Measurements from ENCODE around the gene FAM107B. TPM values are rescaled to one million over a fixed set of nuclear protein-coding genes. Genes with fewer than 3 reads are reported as not detected.
A peak's percentile ranks its signal among the peaks of the same experiment; 100 is the strongest.

Gene FAM107B
- total and polyA plus RNA-seq, 2 experiments from 2014 or later = 3.4 to 5.2 TPM

DNA sequence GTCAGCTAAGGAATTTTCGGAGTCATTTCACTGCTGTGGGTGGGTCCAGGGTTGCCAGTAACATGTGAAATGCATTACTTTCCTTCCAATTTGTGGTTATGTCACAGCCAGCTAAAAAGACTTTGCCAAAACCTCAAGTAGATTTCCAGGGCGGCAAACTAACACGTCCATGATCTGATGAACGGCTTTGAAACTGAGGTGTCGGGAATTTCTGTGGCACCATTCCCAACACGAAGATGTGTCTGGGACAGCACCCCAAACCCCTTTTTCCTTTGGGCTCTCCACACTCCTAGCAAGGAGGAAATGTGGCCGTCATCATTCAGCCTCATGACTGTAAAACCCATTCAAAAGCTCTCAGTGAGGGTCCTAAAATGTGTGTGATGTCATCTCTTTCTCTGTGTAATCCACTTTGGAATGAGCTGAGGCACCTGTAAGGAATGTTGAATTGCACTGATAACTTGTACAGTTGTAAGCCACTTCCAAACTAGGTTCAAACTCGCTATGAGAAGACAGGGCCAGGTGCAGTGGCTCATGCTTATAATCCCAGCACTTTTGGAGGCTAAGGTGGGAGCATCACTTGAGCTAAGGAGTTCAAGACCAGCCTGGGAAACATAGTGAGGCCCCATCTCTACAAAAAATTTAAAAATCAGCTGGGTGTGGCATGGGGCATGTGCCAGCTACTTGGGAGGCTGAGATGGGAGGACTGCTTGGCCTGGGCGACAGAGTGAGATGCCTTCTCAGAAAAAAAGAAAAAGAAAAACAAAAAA, 297.9 kb downstream of the FAM107B start:
- peak overlapping the region; percentile 8 for H3K4me2 ChIP-seq (ENCODE audit: unreplicated experiment)

DNA sequence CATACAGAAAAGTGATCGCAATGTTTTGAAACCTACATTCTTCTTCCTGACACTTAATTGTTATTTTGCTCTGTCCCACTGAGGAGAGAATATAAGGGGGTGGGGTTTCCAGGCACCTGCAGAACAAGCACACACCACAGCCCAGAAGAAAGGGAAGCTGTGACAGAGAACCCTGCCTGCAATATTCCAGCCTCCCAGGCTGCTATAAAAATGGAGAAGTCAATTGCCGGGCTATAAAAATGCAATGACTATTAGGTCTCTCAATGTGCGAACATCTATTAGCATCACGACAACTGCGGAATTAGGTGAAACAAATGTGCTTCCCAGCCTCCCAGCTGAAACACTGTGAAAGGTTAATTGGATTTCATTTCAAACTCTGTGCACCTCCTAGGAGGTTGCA, 298.7 kb downstream of the FAM107B start:
- no peak for TF ChIP-seq EZH2phosphoT487 (IDR thresholded peaks at IDR 0.05; ENCODE audit: insufficient read depth, low read depth)
- Histone ChIP-seq H3K4me3 (peak overlapping the region; percentile 3; the same call in 1 of the 2 replicates), H3K36me3 (ENCODE audit: low read depth) (no peaks in the 10 kb centered on the region), H3K9ac (no peak overlapping the region), H3K4me1 (ENCODE audit: insufficient read depth) (peaks cover 12% of the 10 kb centered on the region), H2AFZ (no peak overlapping the region), H3K9me2 (ENCODE audit: insufficient read depth) (no peaks in the 10 kb centered on the region), H3K9me3 (ENCODE audit: low read depth) (no peaks in the 10 kb centered on the region), H3F3A (ENCODE audit: insufficient read depth) (peaks cover 14% of the 10 kb centered on the region; the same call in 1 of the 2 replicates), H3K27ac (no peak overlapping the region), H3K27me3 (replicated peaks; ENCODE audit: insufficient read depth) (peaks cover 49% of the 10 kb centered on the region), H3K4me2 (ENCODE audit: unreplicated experiment) (no peak overlapping the region), H3K79me2 (ENCODE audit: insufficient read depth) (no peaks in the 10 kb centered on the region), H4K20me1 (ENCODE audit: insufficient read depth) (no peaks in the 10 kb centered on the region)
- 88 to 90% methylated on average over 5 of the region's 5 CpGs for WGBS, 2 experiments (ENCODE audit: low coverage in 1 of 2, low lambda C conversion rate in 2 of 2, missing lambda C conversion rate in 2 of 2)
- no peak for DNase-seq
- in situ Hi-C loops (cut with MboI) = loop anchor here (10.0 kb wide), 2 partner anchors 281 to 681 kb away; no protein-coding TSS in a partner anchor

More for the DNA sequence above, 297.9 kb downstream of the FAM107B start:
- no peak overlapping the region for H3K9ac ChIP-seq
- in situ Hi-C loops (cut with MboI) = loop anchor here (10.0 kb wide), 2 partner anchors 282 to 682 kb away; no protein-coding TSS in a partner anchor
- H3K9me2 ChIP-seq (ENCODE audit: insufficient read depth) = no peaks in the 10 kb centered on the region
- H3K9me3 ChIP-seq (ENCODE audit: low read depth) = no peaks in the 10 kb centered on the region
- no peak overlapping the region for H3K27ac ChIP-seq
- no peaks in the 10 kb centered on the region for H3K36me3 ChIP-seq (ENCODE audit: low read depth)
- peaks cover 48% of the 10 kb centered on the region for H3K27me3 ChIP-seq (replicated peaks; ENCODE audit: insufficient read depth)
- H3F3A ChIP-seq (ENCODE audit: insufficient read depth) = peaks cover 14% of the 10 kb centered on the region; the same call in 1 of the 2 replicates
- H3K4me1 ChIP-seq (ENCODE audit: insufficient read depth) = peaks cover 12% of the 10 kb centered on the region
- WGBS, 2 experiments (ENCODE audit: low coverage in 1 of 2, low lambda C conversion rate in 2 of 2, missing lambda C conversion rate in 2 of 2) = 3 to 4% methylated on average over 9 of the region's 9 CpGs
- no peaks in the 10 kb centered on the region for H4K20me1 ChIP-seq (ENCODE audit: insufficient read depth)
- H3K79me2 ChIP-seq (ENCODE audit: insufficient read depth) = no peaks in the 10 kb centered on the region
- peak overlapping the region; percentile 3; the same call in 1 of the 2 replicates for H3K4me3 ChIP-seq
- no peak overlapping the region for H2AFZ ChIP-seq
- peak; percentile 77 for DNase-seq
- TF ChIP-seq EZH2 (IDR thresholded peaks at IDR 0.05; ENCODE audit: insufficient read depth, poor library complexity, severe bottlenecking) = no peak

DNA sequence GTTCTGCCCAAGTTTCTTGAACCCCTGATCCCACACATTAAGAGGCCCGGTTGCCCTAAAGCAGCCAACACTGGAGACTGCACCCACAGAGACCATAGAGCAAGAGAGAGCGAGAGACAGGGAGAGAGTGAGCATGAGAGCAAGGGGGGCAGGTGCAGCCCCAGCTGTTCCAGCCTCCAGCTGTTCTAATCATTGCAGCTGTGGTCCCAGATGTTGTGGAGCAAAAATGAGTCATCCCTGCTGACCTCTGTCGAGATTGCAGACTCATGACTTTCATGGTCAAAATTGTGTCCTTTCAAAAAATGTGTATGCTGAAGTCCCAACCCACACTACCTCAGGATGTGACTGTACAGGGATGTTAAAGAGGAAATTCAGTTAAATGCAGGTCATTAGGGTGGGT, 300.0 kb downstream of the FAM107B start:
- Histone ChIP-seq H3K9me2 (ENCODE audit: insufficient read depth) (no peaks in the 10 kb centered on the region), H3K9ac (no peak overlapping the region), H3K4me2 (ENCODE audit: unreplicated experiment) (no peak overlapping the region), H3K27ac (no peak overlapping the region), H3K9me3 (ENCODE audit: low read depth) (no peaks in the 10 kb centered on the region), H3K4me3 (no peak overlapping the region), H3K36me3 (ENCODE audit: low read depth) (no peaks in the 10 kb centered on the region), H3F3A (ENCODE audit: insufficient read depth) (peaks cover 14% of the 10 kb centered on the region; the same call in 1 of the 2 replicates), H4K20me1 (ENCODE audit: insufficient read depth) (no peaks in the 10 kb centered on the region), H2AFZ (no peak overlapping the region), H3K27me3 (replicated peaks; ENCODE audit: insufficient read depth) (peaks cover 48% of the 10 kb centered on the region), H3K4me1 (ENCODE audit: insufficient read depth) (peaks cover 12% of the 10 kb centered on the region), H3K79me2 (ENCODE audit: insufficient read depth) (no peaks in the 10 kb centered on the region)
- WGBS, 2 experiments (ENCODE audit: low coverage in 1 of 2, low lambda C conversion rate in 2 of 2, missing lambda C conversion rate in 2 of 2) = 64 to 65% methylated on average over 3 of the region's 3 CpGs
- in situ Hi-C loops (cut with MboI) = loop anchor here (10.0 kb wide), 2 partner anchors 280 to 680 kb away; no protein-coding TSS in a partner anchor
- no peak for DNase-seq
- TF ChIP-seq EZH2 (IDR thresholded peaks at IDR 0.05; ENCODE audit: insufficient read depth, poor library complexity, severe bottlenecking) = no peak

DNA sequence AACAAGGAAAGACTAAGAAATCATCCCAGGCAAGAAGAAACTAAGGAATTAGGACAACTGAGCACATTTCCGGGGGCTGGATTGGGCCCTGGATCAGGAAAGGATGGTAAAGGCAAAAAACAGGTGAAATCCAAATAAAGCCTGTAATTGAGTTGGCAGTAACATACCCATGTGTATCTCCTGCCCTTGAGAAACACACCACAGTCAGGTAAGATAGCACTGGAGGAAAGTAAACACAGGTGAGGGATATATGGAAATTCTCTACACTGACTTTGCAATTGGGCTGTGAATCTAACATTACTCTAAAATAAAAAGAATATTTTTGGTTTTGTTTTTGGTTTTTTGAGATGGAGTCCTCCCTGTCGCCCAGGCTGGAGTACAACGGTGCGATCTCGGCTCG, 303.8 kb downstream of the FAM107B start:
- TF ChIP-seq EZH2 (IDR thresholded peaks at IDR 0.05; ENCODE audit: insufficient read depth, poor library complexity, severe bottlenecking) = no peak
- TF ChIP-seq EZH2phosphoT487 (IDR thresholded peaks at IDR 0.05; ENCODE audit: insufficient read depth, low read depth) = no peak
- no peak overlapping the region for H3K27ac ChIP-seq
- no peaks in the 10 kb centered on the region for H4K20me1 ChIP-seq (ENCODE audit: insufficient read depth)
- H3K36me3 ChIP-seq (ENCODE audit: low read depth) = no peaks in the 10 kb centered on the region
- H3K4me2 ChIP-seq (ENCODE audit: unreplicated experiment) = no peak overlapping the region
- H3K4me1 ChIP-seq (ENCODE audit: insufficient read depth) = no peaks in the 10 kb centered on the region
- H2AFZ ChIP-seq = no peak overlapping the region
- peaks cover 70% of the 10 kb centered on the region for H3K27me3 ChIP-seq (replicated peaks; ENCODE audit: insufficient read depth)
- no peak overlapping the region for H3K4me3 ChIP-seq
- in situ Hi-C loops (cut with MboI) = loop anchor here (10.0 kb wide), 2 partner anchors 276 to 676 kb away; no protein-coding TSS in a partner anchor
- no peaks in the 10 kb centered on the region for H3K79me2 ChIP-seq (ENCODE audit: insufficient read depth)
- H3F3A ChIP-seq (ENCODE audit: insufficient read depth) = peaks cover under 1% of the 10 kb centered on the region; the same call in 1 of the 2 replicates
- 78 to 90% methylated on average over 6 of the region's 6 CpGs for WGBS, 2 experiments (ENCODE audit: low coverage in 1 of 2, low lambda C conversion rate in 2 of 2, missing lambda C conversion rate in 2 of 2)
- no peaks in the 10 kb centered on the region for H3K9me3 ChIP-seq (ENCODE audit: low read depth)
- H3K9ac ChIP-seq = no peak overlapping the region
- no peaks in the 10 kb centered on the region for H3K9me2 ChIP-seq (ENCODE audit: insufficient read depth)
- no peak for DNase-seq

All from GM23248 (cell line).